ENCODE results near the gene SAPCD2. TPM values are rescaled to one million over a fixed set of nuclear protein-coding genes. Genes with fewer than 3 reads are reported as not detected.

The SAPCD2 gene
- total RNA-seq, 1 donor from 2014 or later: 0.99 TPM

DNA sequence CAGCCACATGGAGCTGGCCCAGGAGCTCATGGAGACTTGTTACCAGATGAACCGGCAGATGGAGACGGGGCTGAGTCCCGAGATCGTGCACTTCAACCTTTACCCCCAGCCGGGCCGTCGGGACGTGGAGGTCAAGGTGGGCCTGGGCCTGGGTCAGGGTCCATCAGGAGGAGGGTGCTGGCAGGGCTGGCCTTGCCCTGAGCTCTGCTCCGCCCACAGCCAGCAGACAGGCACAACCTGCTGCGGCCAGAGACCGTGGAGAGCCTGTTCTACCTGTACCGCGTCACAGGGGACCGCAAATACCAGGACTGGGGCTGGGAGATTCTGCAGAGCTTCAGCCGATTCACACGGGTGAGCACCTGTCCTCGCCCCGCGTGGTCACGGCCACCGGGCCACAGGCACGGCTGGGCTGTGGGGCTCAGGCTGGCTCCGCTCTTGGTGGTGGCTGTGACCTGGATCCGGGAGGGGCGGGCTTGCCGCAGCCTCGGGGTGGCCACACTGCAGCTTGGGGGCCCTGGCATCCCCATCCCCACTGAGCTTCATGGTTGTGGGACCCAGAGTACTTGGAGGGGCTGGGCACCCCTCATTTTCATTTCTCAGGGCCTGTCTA lies 37.1 kb upstream of the SAPCD2 start:
- DNase-seq (ENCODE audit: low read depth): no peak

- no peak for DNase-seq (ENCODE audit: low read depth)
Measured at GRCh38 chr9:137106662-137107250, 36.4 kb upstream of the SAPCD2 start.

DNA sequence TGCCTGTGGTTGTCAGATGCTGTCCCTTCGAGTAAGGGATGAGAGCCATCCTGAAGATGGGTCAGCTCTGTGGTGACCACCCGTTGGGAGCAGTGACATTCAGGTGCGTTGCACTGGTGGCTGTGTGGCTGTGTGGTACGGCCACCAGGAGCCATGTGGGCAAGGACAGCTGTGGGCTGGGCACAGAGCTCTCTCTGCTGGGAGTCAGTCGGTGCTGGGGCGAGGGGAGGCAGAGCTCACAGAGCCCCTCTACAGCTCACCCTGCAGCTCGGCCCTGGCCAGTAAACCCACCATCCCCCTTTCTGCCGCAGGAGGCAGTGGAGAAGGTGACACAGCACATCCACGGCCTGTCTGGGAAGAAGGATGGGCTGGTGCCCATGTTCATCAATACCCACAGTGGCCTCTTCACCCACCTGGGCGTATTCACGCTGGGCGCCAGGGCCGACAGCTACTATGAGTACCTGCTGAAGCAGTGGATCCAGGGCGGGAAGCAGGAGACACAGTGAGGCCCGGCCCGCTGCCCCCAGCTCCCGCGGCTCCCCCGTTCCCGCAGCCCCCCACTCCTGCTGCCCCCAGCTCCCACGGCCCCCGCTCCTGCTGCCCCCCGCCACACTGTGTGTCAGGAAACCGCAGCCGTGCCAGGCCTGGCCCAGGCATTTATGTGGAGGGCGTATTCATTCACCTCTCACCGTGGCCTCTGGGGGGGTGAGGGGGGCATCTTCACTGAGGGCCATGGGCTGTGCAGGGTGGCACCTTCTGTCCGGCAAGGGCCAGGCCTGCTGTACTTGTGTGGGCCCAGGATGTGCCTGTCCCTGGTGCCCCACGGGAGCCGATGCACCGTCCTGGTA lies 35.7 kb upstream of the SAPCD2 start:
- DNase-seq (ENCODE audit: low read depth): no peak

DNA sequence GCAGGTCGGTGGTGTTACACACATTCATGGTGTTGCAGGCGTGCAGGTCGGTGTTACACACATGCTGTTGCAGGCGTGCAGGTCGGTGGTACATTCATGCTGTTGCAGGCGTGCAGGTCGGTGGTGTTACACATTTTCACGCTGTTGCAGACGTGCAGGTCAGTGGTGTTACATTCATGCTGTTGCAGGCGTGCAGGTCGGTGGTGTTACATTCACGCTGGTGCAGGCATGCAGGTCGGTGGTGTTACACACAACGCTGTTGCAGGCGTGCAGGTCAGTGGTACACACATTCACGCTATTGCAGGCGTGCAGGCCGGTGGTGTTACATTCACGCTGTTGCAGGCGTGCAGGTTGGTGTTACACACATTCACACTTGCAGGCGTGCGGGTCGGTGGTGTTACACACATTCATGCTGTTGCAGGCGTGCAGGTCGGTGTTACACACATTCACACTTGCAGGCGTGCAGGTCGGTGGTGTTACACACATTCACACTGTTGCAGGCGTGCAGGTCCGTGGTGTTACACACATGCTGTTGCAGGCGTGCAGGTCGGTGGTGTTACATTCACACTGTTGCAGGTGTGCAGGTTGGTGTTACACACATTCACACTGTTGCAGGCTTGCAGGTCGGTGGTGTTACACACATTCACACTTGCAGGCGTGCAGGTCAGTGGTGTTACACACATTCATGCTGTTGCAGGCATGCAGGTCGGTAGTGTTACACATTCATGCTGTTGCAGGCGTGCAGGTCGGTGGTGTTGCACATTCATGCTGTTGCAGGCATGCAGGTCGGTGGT lies 33.0 kb upstream of the SAPCD2 start:
- no peak for DNase-seq (ENCODE audit: low read depth)

- DNase-seq (ENCODE audit: low read depth): no peak
Measured at GRCh38 chr9:137099231-137099630, 28.9 kb upstream of the SAPCD2 start.

GRCh38 chr9:137097761-137098462 lies 27.6 kb upstream of the SAPCD2 start:
- DNase-seq (ENCODE audit: low read depth): no peak

GRCh38 chr9:137096785-137097546 lies 26.6 kb upstream of the SAPCD2 start:
- no peak for DNase-seq (ENCODE audit: low read depth)

GRCh38 chr9:137095664-137096517 lies 25.5 kb upstream of the SAPCD2 start:
- DNase-seq (ENCODE audit: low read depth): no peak

- DNase-seq (ENCODE audit: low read depth): no peak
Measured at GRCh38 chr9:137089232-137089947, 19.0 kb upstream of the SAPCD2 start.

DNA sequence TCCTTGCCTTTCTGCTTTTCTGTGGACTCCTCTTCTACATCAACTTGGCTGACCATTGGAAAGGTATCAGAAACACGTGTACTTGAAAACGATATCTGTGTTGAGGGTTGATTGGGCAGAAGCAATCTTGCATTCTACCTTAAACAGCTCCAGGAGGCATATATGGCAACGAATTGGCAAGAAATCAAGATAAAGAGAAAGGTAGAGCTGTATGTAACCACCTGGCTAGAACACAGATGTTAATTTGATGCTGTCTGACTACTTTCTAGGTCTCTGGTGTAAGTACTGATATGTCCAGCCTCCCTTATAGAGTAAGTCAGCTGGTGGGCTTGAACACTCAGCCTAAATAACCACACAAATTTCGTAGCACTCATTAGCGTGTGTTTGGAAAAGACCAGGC lies 17.8 kb upstream of the SAPCD2 start:
- no peak for DNase-seq (ENCODE audit: low read depth)

- DNase-seq (ENCODE audit: low read depth): no peak
Measured at GRCh38 chr9:137087409-137087925, 17.1 kb upstream of the SAPCD2 start.

GRCh38 chr9:137086531-137087408 lies 16.4 kb upstream of the SAPCD2 start, which contains the start of gene MAN1B1:
Gene MAN1B1, plus strand, starts transcription at chr9:137086985. Its CDS starts 15 bp downstream, at chr9:137087000.
- peak; percentile 96 for DNase-seq (ENCODE audit: low read depth)

DNA sequence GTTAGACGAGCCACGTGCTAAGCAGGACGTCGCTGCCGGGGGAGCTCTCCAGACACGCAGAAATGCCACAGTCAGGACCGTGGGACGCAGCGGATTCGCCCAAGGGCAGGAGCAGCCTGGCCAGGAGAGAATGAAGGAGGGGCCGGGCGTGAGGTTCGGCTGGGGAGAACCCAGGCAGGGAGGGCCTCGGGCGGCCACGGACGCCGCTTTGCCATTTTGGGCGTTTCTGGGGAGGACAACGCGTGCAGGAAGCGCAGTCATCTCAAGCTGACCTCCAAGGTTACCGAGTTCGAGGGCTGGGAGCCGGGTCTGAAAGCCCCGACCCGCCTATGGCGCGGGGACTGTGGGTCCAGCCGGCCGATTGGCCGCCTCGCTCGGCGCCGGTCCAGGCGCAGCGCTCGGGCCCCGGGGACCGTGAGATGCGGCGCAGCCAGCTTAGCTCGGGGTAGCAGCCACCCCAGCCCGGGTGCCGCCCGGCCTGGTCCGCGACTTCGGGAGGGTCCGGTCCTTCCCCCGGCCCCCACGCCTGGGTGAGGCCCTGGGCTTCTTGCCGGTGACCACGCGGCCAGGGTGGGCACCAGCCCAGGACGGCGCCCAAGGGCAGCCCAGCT lies 15.7 kb upstream of the SAPCD2 start:
- DNase-seq (ENCODE audit: low read depth): no peak

DNA sequence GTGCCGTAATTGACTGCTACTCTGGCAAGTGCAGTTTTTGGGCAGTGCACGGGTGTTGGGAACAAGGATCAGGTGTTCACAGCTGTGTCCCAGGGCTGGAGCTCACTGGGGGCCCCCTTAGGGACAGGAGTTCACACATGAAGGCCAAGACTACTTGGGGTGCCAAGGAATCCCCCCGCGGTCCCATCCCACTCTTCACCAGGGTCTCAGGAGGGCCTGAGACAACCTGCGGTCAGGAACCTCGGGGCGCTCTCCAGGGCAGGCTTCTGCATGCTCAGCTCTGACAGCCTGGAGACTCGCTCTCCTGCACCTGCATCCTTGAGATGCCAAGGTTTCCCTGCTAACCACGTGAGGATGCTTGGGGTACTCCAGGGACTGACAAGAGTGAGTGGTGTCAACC lies 14.2 kb upstream of the SAPCD2 start:
- no peak for DNase-seq (ENCODE audit: low read depth)

DNA sequence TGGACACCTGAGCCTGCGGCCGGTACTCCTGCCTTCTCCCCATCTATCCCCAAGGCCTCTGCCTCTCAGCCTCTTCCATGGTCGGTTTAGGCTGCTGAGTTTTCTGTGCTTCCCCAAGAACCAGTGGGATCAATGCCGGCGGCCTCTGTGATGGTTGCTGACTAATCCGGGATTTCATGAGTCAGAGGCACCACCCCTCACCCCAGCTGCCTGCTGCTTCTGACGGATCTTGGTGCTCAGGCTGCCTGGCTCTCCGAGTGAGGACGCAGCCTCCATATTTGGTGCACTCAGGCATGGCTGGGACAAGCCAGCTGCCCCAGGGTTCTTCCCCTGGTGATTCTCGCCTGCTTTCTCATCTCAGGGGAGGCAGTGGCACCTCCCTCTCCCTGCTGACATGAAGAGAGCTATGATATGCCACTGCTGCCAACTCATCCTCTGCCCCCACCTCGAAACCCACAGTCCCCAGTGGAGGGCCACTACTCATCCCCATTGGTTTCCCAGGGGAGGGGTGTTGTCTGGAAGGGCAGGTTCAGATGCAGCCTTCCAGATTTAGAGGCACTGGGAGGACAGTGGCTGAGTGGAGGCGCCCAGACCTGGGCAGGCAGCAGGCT lies 13.1 kb upstream of the SAPCD2 start:
- DNase-seq (ENCODE audit: low read depth): peak; percentile 97

GRCh38 chr9:137082925-137083290 lies 12.6 kb upstream of the SAPCD2 start:
- no peak for DNase-seq (ENCODE audit: low read depth)
